H9 (cell line): ENCODE measurements around the gene MAP3K1. TPM values are rescaled to one million over a fixed set of nuclear protein-coding genes. Genes with fewer than 3 reads are reported as not detected.

ENCODE experiments used
- DNase-seq: peaks from one replicate; pipeline ENCODE4 v3.0.0-alpha.2; 2017
- H2AFZ ChIP-seq: one replicate; pipeline ENCODE4 v1.6.1; 2013; ENCODE audit warnings: mild to moderate bottlenecking, low read length, control low read depth, moderate library complexity
- H2AK5ac ChIP-seq: 2 replicates; pipeline ENCODE4 v1.6.1; 2013; ENCODE audit warnings: low read length, control low read depth, mixed read lengths; ENCODE audit not compliant: insufficient read length
- H2BK120ac ChIP-seq: one replicate; pipeline ENCODE4 v1.6.1; 2013; ENCODE audit warnings: low read depth, mild to moderate bottlenecking, low read length, control low read depth, inconsistent platforms; ENCODE audit not compliant: poor library complexity, severe bottlenecking
- H2BK12ac ChIP-seq: 2 replicates; pipeline ENCODE4 v1.6.1; 2013; ENCODE audit warnings: low read length, control low read depth, mixed read lengths, low read depth; ENCODE audit not compliant: insufficient read length
- H2BK15ac ChIP-seq: 2 replicates; pipeline ENCODE4 v1.6.1; 2013; ENCODE audit warnings: low read depth, low read length, control low read depth
- H2BK20ac ChIP-seq: one replicate; pipeline ENCODE4 v1.6.1; 2013; ENCODE audit warnings: low read depth, mild to moderate bottlenecking, low read length, control low read depth, inconsistent platforms; ENCODE audit not compliant: poor library complexity, severe bottlenecking
- H2BK5ac ChIP-seq: 2 replicates; pipeline ENCODE4 v1.6.1; 2013; ENCODE audit warnings: low read length, control low read depth, mixed read lengths; ENCODE audit not compliant: insufficient read length
- H3K14ac ChIP-seq: 2 replicates; pipeline ENCODE4 v1.6.1; 2013; ENCODE audit warnings: low read length, control low read depth; ENCODE audit not compliant: insufficient read depth
- H3K18ac ChIP-seq: 2 replicates; pipeline ENCODE4 v1.6.1; 2013; ENCODE audit warnings: low read depth, mild to moderate bottlenecking, mixed read lengths, low read length, control low read depth; ENCODE audit not compliant: insufficient read length
- H3K23ac ChIP-seq: 2 replicates; pipeline ENCODE4 v1.6.1; 2013; ENCODE audit warnings: low read length, control low read depth, mixed read lengths, low read depth; ENCODE audit not compliant: insufficient read length
- H3K23me2 ChIP-seq: 2 replicates; pipeline ENCODE4 v1.6.1; 2013; ENCODE audit warnings: low read depth, mild to moderate bottlenecking, mixed read lengths, low read length, control low read depth; ENCODE audit not compliant: insufficient read length, poor library complexity, severe bottlenecking
- H3K27ac ChIP-seq: 2 replicates; pipeline ENCODE4 v1.5.1; 2013; ENCODE audit warnings: low read length, control low read depth, mixed read lengths, low read depth; ENCODE audit not compliant: insufficient read length
- H3K27me3 ChIP-seq: 2 replicates; pipeline ENCODE4 v1.6.1; 2013; ENCODE audit warnings: low read length, control low read depth, inconsistent platforms; ENCODE audit not compliant: insufficient read depth
- H3K4ac ChIP-seq: 2 replicates; pipeline ENCODE4 v1.6.1; 2013; ENCODE audit warnings: low read depth, mild to moderate bottlenecking, control low read depth, inconsistent platforms, low read length, moderate library complexity
- H3K4me1 ChIP-seq: 2 replicates; pipeline ENCODE4 v1.6.1; 2013; ENCODE audit warnings: low read length, control low read depth, inconsistent platforms; ENCODE audit not compliant: insufficient read depth
- H3K4me2 ChIP-seq: 2 replicates; pipeline ENCODE4 v1.6.1; 2013; ENCODE audit warnings: low read length, control low read depth, mixed read lengths; ENCODE audit not compliant: insufficient read length, insufficient read depth
- H3K56ac ChIP-seq: 2 replicates; pipeline ENCODE4 v1.6.1; 2013; ENCODE audit warnings: low read depth, mild to moderate bottlenecking, mixed read lengths, low read length, control low read depth; ENCODE audit not compliant: insufficient read length
- H3K79me1 ChIP-seq: 2 replicates; pipeline ENCODE4 v1.6.1; 2013; ENCODE audit warnings: low read depth, mild to moderate bottlenecking, moderate library complexity, low read length, control low read depth, inconsistent platforms; ENCODE audit not compliant: insufficient read depth, poor library complexity, severe bottlenecking
- H3K79me2 ChIP-seq: 2 replicates; pipeline ENCODE4 v1.6.1; 2013; ENCODE audit warnings: low read length, control low read depth, inconsistent platforms; ENCODE audit not compliant: insufficient read depth
- H3K9ac ChIP-seq: 2 replicates; pipeline ENCODE4 v1.6.1; 2013; ENCODE audit warnings: low read length, control low read depth, mixed read lengths; ENCODE audit not compliant: insufficient read length; ENCODE audit errors: extremely low read depth
- H3K9me3 ChIP-seq: one replicate; pipeline ENCODE4 v1.6.1; 2013; ENCODE audit warnings: low read depth, low read length, inconsistent platforms; ENCODE audit not compliant: control insufficient read depth
- H3T11ph ChIP-seq: one replicate; pipeline ENCODE4 v1.6.1; 2013; ENCODE audit warnings: mild to moderate bottlenecking, low read length, control low read depth, inconsistent platforms
- H4K20me1 ChIP-seq: one replicate; pipeline ENCODE4 v1.6.1; 2013; ENCODE audit not compliant: control insufficient read depth, insufficient read length, insufficient read depth
- H4K5ac ChIP-seq: 2 replicates; pipeline ENCODE4 v1.6.1; 2013; ENCODE audit warnings: low read depth, mild to moderate bottlenecking, mixed read lengths, low read length, control low read depth; ENCODE audit not compliant: insufficient read length
- H4K8ac ChIP-seq: replicated peaks from 2 replicates; pipeline ENCODE4 v1.6.1; 2013; ENCODE audit warnings: low read length, control low read depth, mixed read lengths, low read depth; ENCODE audit not compliant: insufficient read length
- H4K91ac ChIP-seq: 2 replicates; pipeline ENCODE4 v1.6.1; 2013; ENCODE audit warnings: low read depth, mild to moderate bottlenecking, moderate library complexity, mixed read lengths, low read length, control low read depth; ENCODE audit not compliant: insufficient read length
- H3K27ac Mint-ChIP-seq, 3 experiments: 2 replicates in 2 of 3; 3 replicates in 1 of 3; pipeline ENCODE4 v1.8.0; 2020 to 2021; ENCODE audit warnings: mixed read lengths in 3 of 3, mild to moderate bottlenecking in 1 of 3, moderate library complexity in 1 of 3
- H3K27me3 Mint-ChIP-seq: 2 replicates; pipeline ENCODE4 v1.8.0; 2021; ENCODE audit warnings: low read depth, mild to moderate bottlenecking, moderate library complexity, mixed read lengths
- H3K36me3 Mint-ChIP-seq, 3 experiments: 2 replicates in 2 of 3; 3 replicates in 1 of 3; pipeline ENCODE4 v1.8.0; 2020 to 2021; ENCODE audit warnings: low read depth in 3 of 3, mixed read lengths in 3 of 3; ENCODE audit not compliant: insufficient read depth in 1 of 3
- H3K4me1 Mint-ChIP-seq, 2 experiments: 2 replicates each; pipeline ENCODE4 v1.8.0; 2020; ENCODE audit warnings: mixed read lengths in 2 of 2
- H3K4me3 Mint-ChIP-seq, 2 experiments: 2 replicates in 1 of 2; 3 replicates in 1 of 2; pipeline ENCODE4 v1.8.0; 2020 to 2021; ENCODE audit warnings: mild to moderate bottlenecking in 2 of 2, mixed read lengths in 2 of 2, moderate library complexity in 1 of 2
- H3K9me3 Mint-ChIP-seq, 2 experiments: 2 replicates in 1 of 2; 3 replicates in 1 of 2; pipeline ENCODE4 v1.8.0; 2020; ENCODE audit warnings: mild to moderate bottlenecking in 2 of 2, mixed read lengths in 2 of 2, moderate library complexity in 1 of 2
- CTCF ChIP-seq: fragments of 200-600 bp; sonication (generic); conservative IDR thresholded peaks from 3 replicates; pipeline ENCODE4 v1.8.0; 2021; ENCODE audit warnings: antibody characterized with exemption, mild to moderate bottlenecking
- total RNA-seq: library from RNA; stranded (reverse); gene quantifications from 2 replicates; pipeline ENCODE4 v1.2.1, GENCODE V29; 2021

MAP3K1 gene
- total RNA-seq, 1 experiment from 2014 or later = 11.1 TPM

- no peaks in the 10 kb centered on the region for H4K20me1 ChIP-seq
- no peak overlapping the region for H2BK120ac ChIP-seq
- no peak overlapping the region for H2BK15ac ChIP-seq
- H3K9me3 Mint-ChIP-seq = no peaks in the 10 kb centered on the region
- no peak overlapping the region for H4K5ac ChIP-seq
- TF ChIP-seq CTCF = no peak
- no peak overlapping the region for H3K23ac ChIP-seq
- H2BK20ac ChIP-seq = no peak overlapping the region
- no peak overlapping the region for H2BK5ac ChIP-seq
- H3K27me3 ChIP-seq = no peaks in the 10 kb centered on the region
- no peak overlapping the region for H3K27ac ChIP-seq
- peaks cover 9% of the 10 kb centered on the region; the same call in 1 of the 2 replicates for H3K79me2 ChIP-seq
- no peak overlapping the region for H3K27ac Mint-ChIP-seq
- H3K9me3 ChIP-seq = no peaks in the 10 kb centered on the region
- H3K36me3 Mint-ChIP-seq = no peaks in the 10 kb centered on the region; a peak in 1 of 7 replicates
- peaks cover 6% of the 10 kb centered on the region for H3K79me1 ChIP-seq
- no peak overlapping the region for H3K14ac ChIP-seq
- no peak overlapping the region for H2BK12ac ChIP-seq
- no peak overlapping the region for H4K91ac ChIP-seq
- H3K9ac ChIP-seq = no peak overlapping the region
- no peak overlapping the region for H4K8ac ChIP-seq
- H3K4me1 Mint-ChIP-seq = peaks cover 34 to 37% of the 10 kb centered on the region in 2 experiments
- no peaks in the 10 kb centered on the region for H3K27me3 Mint-ChIP-seq
- no peak for DNase-seq
- no peak overlapping the region for H2AFZ ChIP-seq
- H3K4me1 ChIP-seq = peaks cover 8% of the 10 kb centered on the region
- H3K23me2 ChIP-seq = no peaks in the 10 kb centered on the region
- no peak overlapping the region for H3K56ac ChIP-seq
- H3K18ac ChIP-seq = no peak overlapping the region
- no peak overlapping the region for H2AK5ac ChIP-seq
- H3K4me2 ChIP-seq = no peak overlapping the region
- no peak overlapping the region for H3K4me3 Mint-ChIP-seq
- H3T11ph ChIP-seq = no peak overlapping the region
- H3K4ac ChIP-seq = no peak overlapping the region
These were observed 8.7 kb downstream of the MAP3K1 start for GRCh38 chr5:56824019-56824418.
